IPS DF 4.7 (cell line): ENCODE measurements around the gene STON1.
"Not testable (repeated sequence)": the region's sequence is repeated elsewhere in the genome, so short reads cannot be mapped to it uniquely, and the experiment has no call there.

Experiments used
- DNase-seq: peaks from one replicate; pipeline ENCODE4 v3.0.0-alpha.2; 2013; ENCODE audit warnings: low spot score; ENCODE audit errors: extremely low read depth

The STON1 gene

DNA sequence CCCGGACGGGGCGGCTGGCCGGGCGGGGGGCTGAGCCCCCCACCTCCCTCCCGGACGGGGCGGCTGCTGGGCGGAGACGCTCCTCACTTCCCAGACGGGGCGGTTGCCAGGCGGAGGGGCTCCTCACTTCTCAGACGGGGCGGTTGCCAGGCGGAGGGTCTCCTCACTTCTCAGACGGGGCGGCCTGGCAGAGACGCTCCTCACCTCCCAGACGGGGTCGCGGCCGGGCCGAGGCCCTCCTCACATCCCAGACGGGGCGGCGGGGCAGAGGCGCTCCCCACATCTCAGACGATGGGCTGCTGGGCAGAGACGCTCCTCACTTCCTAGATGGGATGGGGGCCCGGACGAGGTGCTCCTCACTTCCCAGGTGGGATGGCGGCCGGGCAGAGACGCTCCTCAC is 84.6 kb downstream of the STON1 start:
- DNase-seq = not testable (repeated sequence)

DNA sequence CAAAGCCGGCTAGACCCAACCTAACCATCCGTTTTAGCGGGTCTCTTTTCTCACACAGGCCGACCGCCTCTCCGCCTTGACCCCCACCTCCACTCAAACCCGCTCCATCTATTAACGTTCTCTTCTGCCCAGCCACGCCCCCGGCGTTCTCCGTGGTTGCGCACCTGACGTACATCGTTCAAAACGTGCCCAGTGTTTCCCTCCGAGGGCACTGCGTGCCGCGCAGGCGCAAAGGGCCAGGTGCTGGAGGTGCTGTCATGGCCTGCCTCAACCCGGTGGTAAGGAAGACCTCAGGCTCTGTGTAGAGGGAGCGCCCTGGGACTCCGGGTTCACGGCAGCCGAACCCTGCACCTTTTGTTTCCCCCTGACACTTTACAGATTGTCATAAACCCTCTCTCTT is 87.7 kb downstream of the STON1 start, which contains the start of gene GTF2A1L:
Gene GTF2A1L (plus strand): TSS at position 239 of the 400 bp plus-strand sequence. CDS start 19 bp downstream, at position 258.
- no peak for DNase-seq

GRCh38 chr2:48619526-48619925 is 89.6 kb downstream of the STON1 start:
- DNase-seq = no peak

GRCh38 chr2:48620604-48621003 is 90.7 kb downstream of the STON1 start:
- DNase-seq = no peak

DNA sequence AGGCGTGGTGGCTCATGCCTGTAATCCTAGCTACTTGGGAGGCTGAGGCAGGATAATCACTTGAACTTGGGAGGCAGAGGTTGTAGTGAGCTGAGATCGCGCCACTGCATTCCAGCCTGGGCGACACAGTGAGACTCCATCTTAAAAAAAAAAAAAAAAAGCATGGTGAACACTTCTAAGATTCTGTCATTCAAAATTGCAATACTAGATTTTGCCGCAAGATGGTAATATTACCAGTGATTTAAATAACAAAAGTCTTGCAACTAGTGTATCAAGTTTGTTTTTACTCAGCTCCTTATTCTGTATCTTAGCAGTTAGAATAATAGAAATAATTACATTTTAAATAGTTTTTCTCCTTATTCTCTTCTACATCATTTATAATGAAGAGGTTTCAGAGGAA is 92.7 kb downstream of the STON1 start:
- DNase-seq = not testable (repeated sequence)

- DNase-seq = no peak
These were observed 94.7 kb downstream of the STON1 start for GRCh38 chr2:48624696-48625095.

GRCh38 chr2:48626047-48626446 is 96.1 kb downstream of the STON1 start:
- no peak for DNase-seq

DNA sequence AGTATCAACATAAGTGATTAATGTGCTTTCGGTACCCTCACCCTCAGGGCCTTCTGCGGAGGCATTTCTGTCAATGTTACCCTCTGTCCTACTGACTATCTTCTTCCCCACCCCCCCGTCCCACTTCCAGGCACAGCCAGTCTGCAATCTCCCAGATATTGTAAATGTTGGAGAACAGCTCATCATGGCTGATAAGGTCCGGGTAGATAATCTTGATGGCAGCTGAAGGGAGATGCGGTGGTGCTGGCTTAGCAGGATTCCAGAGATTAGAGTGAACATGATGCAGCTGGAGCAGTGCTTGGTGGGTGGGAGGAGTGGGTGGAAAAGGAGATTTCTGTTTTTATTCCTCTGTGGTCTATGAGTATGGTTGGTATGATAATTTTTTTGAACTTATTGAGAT is 103.2 kb downstream of the STON1 start:
- no peak for DNase-seq

- DNase-seq = no peak
These were observed 105.8 kb downstream of the STON1 start for GRCh38 chr2:48635786-48636185.

DNA sequence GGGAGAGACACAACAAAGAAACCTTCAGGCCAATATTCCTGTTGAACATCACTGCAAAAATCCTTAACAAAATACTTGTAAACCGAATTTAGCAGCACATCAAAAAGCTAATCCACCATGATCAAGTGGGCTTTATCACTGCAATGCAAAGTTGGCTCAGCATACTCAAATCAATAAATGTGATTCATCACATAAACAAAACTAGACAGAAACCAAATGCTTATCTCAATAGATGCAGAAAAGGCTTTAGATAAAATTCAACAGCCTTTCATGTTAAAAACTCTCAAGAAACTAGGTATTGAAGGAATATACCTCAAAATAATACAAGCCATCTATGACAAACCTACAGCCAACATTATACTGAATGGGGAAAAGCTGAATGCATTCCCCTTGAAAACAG is 108.3 kb downstream of the STON1 start:
- DNase-seq = no peak
